HG02642 (cell line): ENCODE results near the gene NQO2.
"Not testable (repeated sequence)": the region's sequence is repeated elsewhere in the genome, so short reads cannot be mapped to it uniquely, and the experiment has no call there.

Experiments used
- ATAC-seq: cut with Tn5 transposase; IDR thresholded peaks from one replicate; pipeline ENCODE4 v1.9.1; 2021; ENCODE audit warnings: mild to moderate bottlenecking; ENCODE audit not compliant: unreplicated experiment, poor library complexity

NQO2 gene

DNA sequence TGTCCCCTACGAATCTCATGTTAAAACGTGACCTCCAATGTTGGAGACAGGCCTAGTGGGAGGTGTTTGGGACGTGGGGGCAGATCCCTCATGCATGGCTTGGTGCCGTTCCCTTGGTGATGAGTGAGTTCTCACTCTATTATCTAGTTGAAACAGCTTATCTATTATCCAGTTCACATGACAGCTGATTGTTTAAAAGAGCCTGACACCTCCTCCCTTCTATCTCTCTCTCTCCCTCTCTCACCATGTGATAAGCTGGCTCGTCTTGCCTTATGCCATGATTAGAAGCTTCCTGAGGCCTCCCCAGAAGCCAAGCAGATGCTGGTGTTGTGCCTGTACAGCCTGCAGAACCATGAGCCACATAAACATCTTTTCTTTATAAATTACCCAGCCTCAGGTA is 35.7 kb downstream of the NQO2 start:
- ATAC-seq = no peak

DNA sequence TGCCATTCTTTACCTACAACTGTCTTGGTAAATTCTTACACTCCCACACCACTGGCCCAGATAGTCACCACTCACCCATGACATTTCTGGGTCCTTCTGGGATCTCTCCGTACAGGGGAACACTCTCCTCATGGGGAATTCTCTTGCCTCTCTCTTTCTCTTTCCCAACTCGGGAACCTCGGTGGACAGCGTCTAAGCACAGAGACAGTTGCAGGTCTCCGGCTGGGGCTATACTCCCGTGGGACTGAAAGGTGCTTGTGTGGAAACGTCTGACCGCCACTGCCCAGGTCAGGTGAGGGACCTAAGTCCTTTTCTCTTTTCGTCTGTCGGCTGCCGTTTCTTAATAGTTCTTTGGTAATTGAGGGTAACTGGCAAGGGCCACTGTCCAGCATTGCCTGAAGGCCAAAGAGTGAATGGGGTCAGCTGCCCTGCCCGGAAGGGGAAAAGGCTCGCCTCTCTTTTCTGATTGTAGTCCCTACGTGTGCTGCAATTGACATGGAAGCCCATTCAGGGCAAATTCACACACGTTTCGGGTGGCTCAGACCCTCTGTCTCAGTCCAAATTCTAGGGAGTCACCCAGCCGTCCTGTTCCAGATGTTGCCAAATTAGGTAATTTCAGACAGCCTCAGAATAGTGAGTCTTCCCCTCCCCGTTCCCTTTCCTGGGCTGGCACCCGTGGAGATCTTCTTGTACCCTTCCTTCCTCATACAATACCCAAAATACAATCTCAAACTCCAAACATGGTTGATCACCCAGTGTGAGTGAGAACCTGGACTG is 37.4 kb downstream of the NQO2 start:
- no peak for ATAC-seq

DNA sequence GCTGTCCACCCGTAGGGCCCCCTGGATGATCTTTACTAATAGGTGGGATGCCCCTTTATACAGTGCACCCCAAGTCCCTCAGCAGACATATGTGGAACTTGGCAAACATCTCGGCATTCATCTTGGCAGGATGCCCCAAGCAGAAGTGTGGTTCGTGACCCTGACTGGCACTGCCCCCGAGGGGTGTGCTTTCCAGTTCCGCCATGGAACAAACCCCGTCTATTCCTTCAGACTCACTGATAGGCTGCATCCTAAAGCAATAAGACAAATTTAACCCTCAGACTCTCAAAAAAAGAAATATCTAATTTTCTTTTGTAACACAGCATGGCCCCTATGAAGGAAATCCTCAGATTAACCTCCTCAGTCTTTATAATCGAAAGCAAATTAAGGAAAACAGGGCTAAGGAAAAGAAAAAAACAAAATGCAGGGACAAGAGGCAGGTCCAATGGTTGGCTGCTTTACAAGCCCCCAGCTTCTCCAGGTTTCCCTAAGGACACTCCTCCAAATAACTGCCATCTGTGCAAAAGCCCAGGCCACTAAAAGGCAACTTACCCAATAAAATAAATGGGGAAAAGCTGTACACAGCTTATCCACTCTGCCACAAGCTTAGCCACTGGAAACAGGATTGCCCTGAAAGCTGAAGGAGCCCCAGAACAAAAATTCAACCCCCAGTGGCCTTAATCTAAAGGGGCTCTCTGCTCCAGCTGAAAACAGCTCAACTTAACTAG is 38.1 kb downstream of the NQO2 start:
- ATAC-seq = no peak

DNA sequence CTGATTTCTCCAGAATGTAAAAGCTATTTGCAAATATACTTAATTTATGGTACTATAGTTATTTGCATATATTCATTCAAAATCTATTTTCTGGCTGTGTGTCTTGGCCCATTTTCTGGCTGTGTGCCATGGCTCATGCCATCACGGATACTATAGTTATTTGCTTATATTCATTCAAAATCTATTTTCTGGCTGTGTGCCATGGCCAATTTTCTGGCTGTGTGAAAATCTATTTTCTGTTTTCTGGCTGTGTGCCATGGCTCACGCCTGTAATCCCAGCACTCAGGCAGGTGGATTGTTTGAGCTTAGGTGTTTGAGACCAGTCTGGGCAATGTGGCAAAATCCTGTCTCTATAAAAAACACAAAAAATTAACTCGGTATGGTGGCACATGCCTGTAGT is 39.7 kb downstream of the NQO2 start:
- ATAC-seq = no peak

DNA sequence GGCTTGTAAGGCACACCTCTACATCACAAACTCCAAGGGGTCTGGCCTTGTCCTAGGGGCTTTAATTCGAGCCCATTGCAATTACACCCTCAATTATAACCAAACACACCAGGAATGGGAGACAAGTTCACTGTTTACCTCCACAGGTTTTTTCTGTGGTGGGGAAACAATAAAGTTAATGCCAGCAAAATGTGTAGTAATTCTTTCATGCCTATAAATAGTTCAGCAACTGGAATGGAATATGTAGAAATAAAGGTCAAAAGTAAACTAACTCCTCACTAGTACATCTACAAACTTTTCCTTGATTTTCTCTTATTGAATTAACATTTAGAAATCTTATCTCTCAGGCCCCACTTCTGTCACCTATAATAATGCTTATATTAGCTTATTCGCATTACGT is 41.5 kb downstream of the NQO2 start:
- no peak for ATAC-seq

DNA sequence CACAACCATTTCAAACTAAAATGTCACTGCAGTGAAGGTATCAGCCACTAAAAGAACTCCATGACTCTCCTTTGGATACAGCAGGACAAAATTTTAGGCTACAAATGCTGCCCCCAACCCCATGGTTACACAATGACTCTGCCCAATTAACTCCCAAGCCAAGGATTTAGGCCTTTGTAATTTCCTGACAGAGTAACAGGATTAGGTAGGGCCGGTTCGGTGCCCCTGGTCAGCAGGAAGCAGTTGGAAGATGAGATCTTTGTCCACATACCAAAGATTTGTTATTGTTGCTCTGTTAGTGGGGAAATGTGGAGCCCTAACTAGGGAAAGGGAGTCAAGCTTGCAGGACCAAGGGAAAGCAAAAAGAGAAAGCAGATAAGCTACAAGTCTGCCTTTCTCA is 41.9 kb downstream of the NQO2 start:
- no peak for ATAC-seq

DNA sequence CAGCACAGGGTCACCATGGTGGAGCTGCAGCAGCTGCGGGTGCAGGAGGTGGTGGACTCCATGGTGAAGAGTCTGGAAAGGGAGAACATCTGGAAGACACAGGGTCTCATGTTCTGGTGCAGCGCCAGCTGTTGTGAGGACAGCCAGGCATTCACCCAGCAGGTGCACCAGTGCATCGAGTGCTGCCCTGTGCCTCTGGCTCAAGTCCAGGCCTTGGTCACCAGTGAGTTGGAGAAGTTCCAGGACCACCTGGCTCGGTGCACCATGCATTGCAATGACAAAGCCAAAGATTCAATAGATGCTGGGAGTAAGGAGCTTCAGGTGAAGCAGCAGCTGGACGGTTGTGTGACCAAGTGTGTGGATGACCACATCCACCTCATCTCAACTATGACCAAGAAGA is 45.7 kb downstream of the NQO2 start:
- ATAC-seq = no peak

DNA sequence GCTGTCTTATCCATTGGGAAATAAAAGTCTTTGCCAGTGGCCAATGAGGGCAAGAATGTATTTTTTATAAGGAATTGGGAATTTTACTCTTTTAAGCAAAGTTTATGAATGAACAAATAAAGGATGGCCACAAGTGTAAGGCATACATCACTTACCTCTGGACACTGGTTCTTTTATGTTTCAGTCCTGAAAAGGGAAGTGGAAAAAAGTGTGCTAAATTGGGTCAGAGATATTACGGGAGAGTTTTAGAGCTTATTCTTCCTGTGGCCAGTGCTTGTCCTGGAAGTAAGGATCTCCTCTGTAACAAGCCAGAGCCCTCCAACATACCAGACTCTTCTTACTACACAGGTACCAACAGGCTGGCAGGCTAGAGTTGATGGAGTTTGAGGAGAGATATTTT is 46.1 kb downstream of the NQO2 start:
- no peak for ATAC-seq

DNA sequence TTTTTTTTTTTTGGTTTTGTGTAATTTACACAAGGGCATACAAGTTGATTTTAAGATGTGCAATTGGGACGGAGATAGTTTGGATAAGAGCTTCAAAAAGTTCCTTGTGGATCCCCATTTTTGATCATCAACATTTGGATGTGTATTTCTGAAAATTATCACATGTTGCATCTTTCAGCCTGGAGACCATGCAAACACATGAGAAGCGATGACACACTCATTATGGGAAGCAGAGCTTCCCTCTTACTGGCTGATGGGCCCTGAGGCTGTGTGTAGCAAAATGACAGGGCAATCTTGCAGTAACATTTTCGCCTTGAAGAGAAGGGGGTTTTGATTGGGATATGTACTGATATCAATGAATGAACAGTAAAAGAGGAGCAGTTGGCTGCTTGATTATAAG is 46.6 kb downstream of the NQO2 start:
- no peak for ATAC-seq

DNA sequence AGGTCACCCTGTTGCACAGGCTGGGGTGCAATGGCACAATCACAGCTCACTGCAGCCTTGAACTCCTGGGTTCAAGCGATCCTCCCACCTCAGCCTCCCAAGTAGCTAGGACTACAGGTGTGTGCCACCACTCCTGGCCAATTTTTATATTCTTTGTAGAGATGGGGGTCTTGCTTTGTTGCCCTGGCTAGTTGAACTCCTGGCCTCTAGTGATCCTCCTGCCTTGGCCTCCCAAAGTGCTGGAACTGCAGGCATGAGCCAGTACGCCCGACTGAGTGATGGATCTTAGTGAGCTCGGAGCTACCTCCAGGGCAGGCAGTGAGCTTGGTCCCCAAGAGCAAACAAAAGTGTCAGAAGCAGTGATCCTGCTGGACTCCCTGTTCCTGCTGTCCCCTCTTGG is 48.3 kb downstream of the NQO2 start:
- not testable (repeated sequence) for ATAC-seq

DNA sequence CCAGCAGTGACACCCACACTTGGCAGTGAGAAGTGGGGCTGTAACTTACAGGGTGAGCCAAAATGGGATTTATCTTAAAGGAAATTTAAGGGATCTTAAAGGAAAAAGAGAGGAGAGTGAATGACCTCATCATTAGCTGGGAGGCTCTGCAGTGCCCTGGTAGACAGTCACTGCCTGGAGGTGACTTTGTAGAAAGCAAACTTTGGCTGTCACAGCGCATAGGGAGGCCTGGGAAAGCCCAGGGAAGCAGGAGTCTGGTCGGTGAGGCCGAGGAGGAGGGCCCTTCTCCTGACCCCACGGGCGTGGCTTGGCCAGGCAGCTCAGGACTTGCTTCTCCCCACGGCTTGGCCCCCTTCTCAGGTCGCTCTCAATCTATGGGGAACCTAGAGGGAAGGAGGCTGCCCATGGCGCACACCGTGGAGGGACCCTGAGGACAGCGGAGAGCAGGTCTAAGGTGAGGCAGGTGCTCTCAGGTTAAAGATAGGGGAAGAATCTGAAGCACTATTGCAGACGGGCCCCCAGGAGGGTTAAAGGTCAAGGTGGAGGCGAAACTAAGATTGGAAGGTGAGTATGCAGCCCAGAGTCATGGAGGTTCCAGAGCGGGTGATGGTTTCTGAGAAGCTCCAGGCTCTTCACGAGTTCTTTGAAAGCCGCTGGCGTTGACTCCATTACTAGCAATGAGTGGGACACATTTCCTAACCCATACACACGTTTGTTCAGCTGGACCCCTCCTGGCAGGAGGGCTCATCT is 53.0 kb downstream of the NQO2 start:
- ATAC-seq = no peak

DNA sequence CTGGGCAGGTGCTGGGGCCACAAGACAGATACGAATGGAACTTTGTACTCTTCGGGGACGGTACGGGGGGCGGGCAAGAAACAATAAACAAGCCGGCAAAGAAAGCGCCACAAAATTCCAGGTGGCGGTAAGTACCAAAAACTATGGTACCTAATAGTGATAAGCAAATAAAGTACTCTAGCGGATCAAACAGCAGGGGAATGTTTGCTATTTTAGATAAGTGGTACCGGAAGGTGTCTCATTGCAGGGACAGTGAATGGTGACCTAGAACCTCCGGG is 53.5 kb downstream of the NQO2 start:
- no peak for ATAC-seq

DNA sequence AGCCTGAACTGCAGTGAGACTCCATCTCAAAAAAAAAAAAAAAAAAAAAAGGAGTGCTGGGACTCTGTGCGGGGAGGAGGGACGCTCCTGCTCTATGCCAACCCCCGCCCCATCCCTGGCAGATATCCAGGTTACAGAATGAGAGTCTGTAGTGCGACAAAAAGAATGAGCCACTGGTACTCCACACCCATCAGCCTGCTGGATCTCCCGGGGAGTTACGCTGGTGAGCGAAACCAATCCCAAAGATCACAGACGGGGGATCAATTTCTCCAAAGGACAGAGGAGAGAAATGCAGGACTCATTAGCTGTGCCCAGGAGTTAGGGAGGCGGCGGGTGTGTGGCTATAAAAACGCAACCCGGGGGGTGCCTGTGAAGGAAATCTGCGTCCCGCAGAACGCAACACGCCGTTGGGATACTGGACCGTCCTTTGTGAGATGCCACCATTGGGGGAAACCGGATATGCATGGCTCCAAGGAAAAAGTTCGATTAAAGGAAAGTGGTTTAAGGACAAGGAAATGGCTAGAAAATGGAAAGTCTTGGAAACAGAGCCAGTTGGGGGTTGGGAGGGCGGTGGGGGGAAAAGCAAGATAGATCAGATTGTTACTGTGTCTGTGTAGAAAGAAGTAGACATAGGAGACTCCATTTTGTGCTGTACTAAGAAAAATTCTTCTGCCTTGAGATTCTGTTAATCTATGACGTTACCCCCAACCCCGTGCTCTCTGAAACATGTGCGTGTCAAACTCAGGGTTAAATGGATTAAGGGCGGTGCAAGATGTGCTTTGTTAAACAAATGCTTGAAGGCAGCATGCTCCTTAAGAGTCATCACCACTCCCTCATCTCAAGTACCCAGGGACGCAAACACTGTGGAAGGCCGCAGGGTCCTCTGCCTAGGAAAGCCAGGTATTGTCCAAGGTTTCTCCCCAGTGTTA is 54.8 kb downstream of the NQO2 start:
- not testable (repeated sequence) for ATAC-seq

DNA sequence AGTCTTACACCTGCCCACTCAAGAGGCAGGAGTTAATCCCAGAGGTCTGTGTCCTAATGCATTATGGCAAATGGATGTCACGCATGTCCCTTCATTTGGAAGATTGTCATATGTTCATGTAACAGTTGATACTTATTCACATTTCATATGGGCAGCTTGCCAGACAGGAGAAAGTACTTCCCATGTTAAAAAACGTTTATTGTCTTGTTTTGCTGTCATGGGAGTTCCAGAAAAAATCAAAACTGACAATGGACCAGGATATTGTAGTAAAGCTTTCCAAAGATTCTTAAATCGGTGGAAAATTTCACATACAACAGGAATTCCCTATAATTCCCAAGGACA is 55.4 kb downstream of the NQO2 start:
- ATAC-seq = not testable (repeated sequence)

DNA sequence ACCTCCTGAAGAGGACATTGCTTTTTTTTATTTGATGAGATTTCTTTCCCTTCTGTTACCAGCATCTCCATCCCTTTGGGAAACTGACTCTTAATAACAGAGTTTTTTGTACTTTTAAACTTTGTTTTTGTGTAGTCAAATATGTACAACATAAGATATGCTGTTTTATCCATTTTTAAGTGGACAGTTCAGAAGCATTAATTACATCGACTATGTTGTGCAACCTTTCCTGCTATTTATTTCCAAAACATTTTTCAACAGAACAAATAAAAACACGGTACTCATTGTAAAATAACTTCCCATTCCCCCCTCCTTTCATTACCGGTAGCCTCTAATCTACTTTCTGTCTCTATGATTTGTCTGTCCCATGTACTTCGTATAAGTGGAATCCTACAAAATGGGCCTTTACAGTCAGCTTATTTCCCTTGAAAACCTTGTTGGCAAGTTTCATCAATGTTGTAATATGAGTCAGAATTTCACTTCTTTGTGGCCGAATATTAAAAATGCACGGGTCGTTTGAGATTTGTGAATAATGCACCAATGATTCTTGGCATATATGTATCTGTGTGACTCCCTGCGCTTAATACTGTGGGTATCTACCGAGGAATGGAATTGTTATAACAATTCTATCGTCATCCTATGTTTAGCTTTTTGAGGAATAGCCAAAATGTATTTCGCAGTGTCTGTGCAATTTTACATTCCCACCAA is 57.5 kb downstream of the NQO2 start:
- no peak for ATAC-seq

DNA sequence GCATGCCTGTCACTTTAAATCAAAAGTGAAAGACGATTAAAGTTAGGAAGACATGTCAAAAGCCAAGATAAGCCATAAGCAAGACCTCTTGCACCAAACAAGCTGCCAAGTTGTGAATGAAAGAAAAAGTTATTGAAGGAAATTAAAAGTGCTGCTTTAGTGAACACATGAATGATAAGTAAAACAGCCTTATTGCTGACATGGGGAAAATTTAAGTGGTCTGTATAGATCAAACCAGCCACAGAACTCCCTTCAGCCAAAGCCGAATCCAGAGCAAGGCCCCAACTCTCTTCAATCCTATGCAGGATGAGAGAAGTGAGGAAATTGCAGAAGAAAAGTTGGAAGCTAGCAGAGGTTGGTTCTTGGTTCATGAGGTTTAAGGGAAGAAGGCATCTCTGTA is 59.3 kb downstream of the NQO2 start:
- ATAC-seq = no peak

DNA sequence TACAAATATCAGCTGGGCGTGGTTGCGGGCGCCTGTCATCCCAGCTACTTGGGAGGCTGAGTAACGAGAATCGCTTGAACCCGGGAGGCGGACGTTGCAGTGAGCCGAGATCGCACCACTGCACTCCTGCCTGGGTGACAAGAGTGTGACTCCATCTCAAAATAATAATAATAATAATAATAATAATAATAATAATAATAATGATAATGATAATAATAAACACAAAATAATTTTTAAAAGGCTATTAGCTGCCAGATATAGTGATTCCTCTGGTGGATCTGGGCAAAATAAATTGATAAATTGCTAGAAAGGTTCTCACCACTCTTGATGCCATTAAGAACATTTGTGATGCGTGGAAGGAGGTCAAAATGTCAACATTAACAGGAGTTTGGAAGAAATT is 60.4 kb downstream of the NQO2 start:
- ATAC-seq = not testable (repeated sequence)

DNA sequence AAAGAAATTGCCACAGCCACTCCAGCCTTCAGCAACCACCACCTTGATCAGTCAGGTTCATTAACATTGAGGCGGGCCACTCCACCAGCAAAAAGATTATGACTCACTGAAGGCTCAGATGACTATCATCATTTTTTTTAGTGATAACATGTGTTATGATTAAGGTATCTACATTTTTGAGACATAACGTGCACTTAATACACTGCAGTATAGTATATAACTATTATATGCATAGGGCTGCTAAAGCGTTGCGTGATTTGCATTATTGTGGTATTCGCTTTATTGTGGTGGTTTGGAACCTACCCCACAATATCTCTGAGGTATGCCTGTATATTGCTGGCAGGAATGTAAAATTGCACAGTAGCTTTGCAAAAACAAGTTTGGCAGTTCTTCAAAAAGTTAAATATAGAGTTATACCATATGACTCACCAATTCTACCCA is 61.8 kb downstream of the NQO2 start:
- no peak for ATAC-seq

DNA sequence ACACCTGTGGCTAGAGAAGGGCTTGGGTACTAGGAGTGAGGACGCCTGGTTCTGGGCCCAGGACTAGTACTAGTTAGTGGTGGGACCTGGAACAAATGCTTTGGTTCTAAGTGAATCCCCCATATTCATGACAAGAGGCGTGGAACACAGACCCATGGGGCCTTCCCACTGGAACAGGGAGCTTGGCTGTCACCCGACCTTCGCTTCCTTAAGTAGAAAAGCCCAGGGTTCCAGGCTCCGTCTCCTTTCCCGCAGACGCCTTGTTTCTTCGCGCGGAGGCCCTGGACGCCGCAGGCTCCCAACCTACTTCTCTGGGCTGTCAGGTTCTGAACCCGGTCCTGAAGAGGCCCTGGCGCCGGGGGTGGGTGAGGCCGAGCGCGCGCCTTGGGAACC is 63.6 kb downstream of the NQO2 start:
- ATAC-seq = not testable (repeated sequence)
